ENCODE measurements around the gene ARHGAP26. TPM values are rescaled to one million over a fixed set of nuclear protein-coding genes. Genes with fewer than 3 reads are reported as not detected.

Gene ARHGAP26
- total RNA-seq, 1 donor from 2014 or later = 17.1 TPM

- FAIRE-seq (no peak), DNase-seq (ENCODE audit: low read depth) (no peak)
- no peak for TF ChIP-seq CTCF (IDR thresholded peaks at IDR 0.05; ENCODE audit: insufficient read depth, low read length, severe bottlenecking)
- Histone ChIP-seq H3K27me3 (ENCODE audit: control insufficient read depth, insufficient read depth, low read length) (no peaks in the 10 kb centered on the region), H3K36me3 (ENCODE audit: control insufficient read depth, insufficient read depth, low read length) (no peaks in the 10 kb centered on the region), H3K4me3 (ENCODE audit: low read depth, low read length) (no peak overlapping the region)
Observed at GRCh38 chr5:143265995-143266394, 495.8 kb downstream of the ARHGAP26 start.

GRCh38 chr5:143267186-143267585 is 497.0 kb downstream of the ARHGAP26 start:
- TF ChIP-seq CTCF (IDR thresholded peaks at IDR 0.05; ENCODE audit: insufficient read depth, low read length, severe bottlenecking) = no peak
- H3K27me3 ChIP-seq (ENCODE audit: control insufficient read depth, insufficient read depth, low read length) = no peaks in the 10 kb centered on the region
- no peaks in the 10 kb centered on the region for H3K36me3 ChIP-seq (ENCODE audit: control insufficient read depth, insufficient read depth, low read length)
- H3K4me3 ChIP-seq (ENCODE audit: low read depth, low read length) = no peak overlapping the region
- FAIRE-seq (no peak), DNase-seq (ENCODE audit: low read depth) (no peak)

GRCh38 chr5:143268388-143268787 is 498.2 kb downstream of the ARHGAP26 start:
- no peaks in the 10 kb centered on the region for H3K27me3 ChIP-seq (ENCODE audit: control insufficient read depth, insufficient read depth, low read length)
- TF ChIP-seq CTCF (IDR thresholded peaks at IDR 0.05; ENCODE audit: insufficient read depth, low read length, severe bottlenecking) = no peak
- no peak overlapping the region for H3K4me3 ChIP-seq (ENCODE audit: low read depth, low read length)
- no peak for FAIRE-seq
- no peaks in the 10 kb centered on the region for H3K36me3 ChIP-seq (ENCODE audit: control insufficient read depth, insufficient read depth, low read length)
- DNase-seq (ENCODE audit: low read depth) = no peak

GRCh38 chr5:143271431-143271830 is 501.3 kb downstream of the ARHGAP26 start:
- no peak for FAIRE-seq
- no peaks in the 10 kb centered on the region for H3K36me3 ChIP-seq (ENCODE audit: control insufficient read depth, insufficient read depth, low read length)
- H3K27me3 ChIP-seq (ENCODE audit: control insufficient read depth, insufficient read depth, low read length) = no peaks in the 10 kb centered on the region
- TF ChIP-seq CTCF (IDR thresholded peaks at IDR 0.05; ENCODE audit: insufficient read depth, low read length, severe bottlenecking) = no peak
- H3K4me3 ChIP-seq (ENCODE audit: low read depth, low read length) = no peak overlapping the region
- DNase-seq (ENCODE audit: low read depth) = no peak

GRCh38 chr5:143274952-143275351 is 504.8 kb downstream of the ARHGAP26 start:
- H3K4me3 ChIP-seq (ENCODE audit: low read depth, low read length) = no peak overlapping the region
- no peak for TF ChIP-seq CTCF (IDR thresholded peaks at IDR 0.05; ENCODE audit: insufficient read depth, low read length, severe bottlenecking)
- no peaks in the 10 kb centered on the region for H3K27me3 ChIP-seq (ENCODE audit: control insufficient read depth, insufficient read depth, low read length)
- FAIRE-seq = no peak
- H3K36me3 ChIP-seq (ENCODE audit: control insufficient read depth, insufficient read depth, low read length) = no peaks in the 10 kb centered on the region
- peak; percentile 51 for DNase-seq (ENCODE audit: low read depth)

Measured in bronchial epithelial cell (primary cell).